DMS 273 (cell line): ENCODE data around the gene PROSER2.
"Not testable (repeated sequence)": the region's sequence is repeated elsewhere in the genome, so short reads cannot be mapped to it uniquely, and the experiment has no call there.

Experiments used
- DNase-seq: peaks from one replicate; lab custom pipeline; 2025; ENCODE audit not compliant: unreplicated experiment; lab: John Stamatoyannopoulos, UW

The PROSER2 gene

GRCh38 chr10:11884706-11885423 lies 61.7 kb downstream of the PROSER2 start:
- DNase-seq = no peak

GRCh38 chr10:11885437-11886137 lies 62.4 kb downstream of the PROSER2 start:
- DNase-seq = no peak

DNA sequence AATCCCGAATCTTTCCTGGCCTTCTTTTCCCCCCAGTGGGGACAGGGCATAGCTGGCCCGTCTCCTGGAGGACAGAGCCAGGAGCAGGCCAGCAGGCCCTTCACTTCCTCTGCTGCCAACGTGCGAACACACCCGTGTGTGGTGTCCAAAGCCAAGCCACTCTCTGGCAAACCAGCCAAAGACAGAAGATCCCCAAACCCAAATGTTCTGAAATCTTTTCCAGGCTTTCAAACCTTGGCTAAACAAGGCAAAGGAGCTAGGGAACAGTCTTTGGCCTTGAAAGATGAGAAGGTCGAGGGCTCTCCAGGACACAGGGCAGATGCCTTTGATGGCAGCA lies 63.0 kb downstream of the PROSER2 start:
- DNase-seq = no peak

DNA sequence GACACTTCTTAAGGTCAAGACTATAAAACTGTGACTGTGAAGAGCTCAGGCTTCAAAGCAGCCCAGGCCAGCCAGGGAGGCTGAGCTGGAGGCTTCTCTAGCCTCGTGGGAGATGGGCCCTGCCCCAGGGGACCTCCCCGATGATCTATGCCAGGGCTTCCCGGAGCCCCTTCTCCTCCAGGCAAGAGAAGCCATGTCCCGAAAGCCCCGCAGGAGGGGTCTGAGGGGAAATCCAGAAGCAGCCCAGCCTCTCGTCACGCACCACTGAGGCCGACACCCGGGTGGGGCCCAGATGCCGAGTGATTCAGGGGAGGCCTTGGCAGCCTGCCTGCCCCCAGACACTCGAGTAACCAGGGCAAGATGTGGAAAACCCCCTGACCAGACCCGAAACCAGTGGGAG lies 63.7 kb downstream of the PROSER2 start:
- DNase-seq = no peak

DNA sequence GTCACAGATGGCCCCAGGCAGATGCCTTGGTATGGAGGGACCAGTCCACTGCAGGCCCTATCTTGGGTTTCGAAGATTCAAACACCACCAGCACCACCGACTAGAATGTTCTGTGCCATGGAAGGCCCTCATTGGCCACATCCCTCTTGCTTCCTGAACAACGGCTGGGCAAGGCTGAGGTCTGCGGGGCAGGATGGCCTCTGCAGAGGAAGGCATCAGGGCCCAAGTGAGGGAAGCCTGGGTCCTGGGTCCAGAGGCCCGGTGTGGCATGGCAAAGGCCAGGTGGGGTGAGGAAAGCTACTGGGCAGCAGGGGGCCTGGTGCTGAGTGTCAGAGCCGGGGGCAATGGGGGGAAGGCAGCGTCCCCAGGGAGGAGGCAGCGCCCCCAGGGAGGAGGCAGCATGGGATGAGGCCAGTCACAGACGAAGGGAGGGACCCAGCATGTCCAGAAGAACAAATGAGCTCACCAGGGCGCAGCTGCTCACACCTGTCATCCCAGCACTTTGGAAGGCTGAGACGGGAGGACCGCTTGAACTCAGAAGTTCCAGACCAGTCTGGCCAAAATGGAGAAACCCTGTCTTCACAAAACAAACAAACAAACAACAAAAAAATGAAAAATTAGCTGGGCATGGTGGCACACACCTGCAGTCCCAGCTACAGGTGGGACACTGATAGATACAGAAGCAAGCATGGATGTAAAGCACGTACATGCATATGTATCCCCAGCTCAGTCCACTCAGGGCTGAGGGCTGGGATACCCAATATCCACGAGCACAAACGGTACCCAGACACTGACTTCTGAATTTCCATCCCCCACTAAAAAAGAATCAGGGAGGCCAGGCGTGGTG lies 64.4 kb downstream of the PROSER2 start:
- DNase-seq = no peak

DNA sequence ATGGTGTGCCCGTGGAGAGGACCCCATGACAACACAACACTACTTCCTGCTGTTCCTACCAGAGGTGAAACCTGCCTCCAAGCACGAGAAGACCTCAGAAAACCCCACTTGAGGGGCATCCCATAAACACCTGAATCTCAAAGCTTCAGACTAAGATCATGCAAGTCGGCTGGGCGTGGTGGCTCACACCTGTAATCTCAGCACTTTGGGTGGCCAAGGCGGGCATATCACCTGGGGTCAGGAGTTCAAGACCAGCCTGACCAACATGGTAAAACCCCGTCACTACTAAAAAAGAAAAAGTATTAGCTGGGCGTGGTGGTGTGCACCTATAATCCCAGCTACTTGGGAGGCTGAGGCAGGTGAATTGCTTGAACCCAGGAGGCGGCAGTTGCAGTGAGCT lies 66.1 kb downstream of the PROSER2 start:
- DNase-seq = not testable (repeated sequence)

- no peak for DNase-seq
These were observed 68.8 kb downstream of the PROSER2 start for GRCh38 chr10:11891776-11892486.

DNA sequence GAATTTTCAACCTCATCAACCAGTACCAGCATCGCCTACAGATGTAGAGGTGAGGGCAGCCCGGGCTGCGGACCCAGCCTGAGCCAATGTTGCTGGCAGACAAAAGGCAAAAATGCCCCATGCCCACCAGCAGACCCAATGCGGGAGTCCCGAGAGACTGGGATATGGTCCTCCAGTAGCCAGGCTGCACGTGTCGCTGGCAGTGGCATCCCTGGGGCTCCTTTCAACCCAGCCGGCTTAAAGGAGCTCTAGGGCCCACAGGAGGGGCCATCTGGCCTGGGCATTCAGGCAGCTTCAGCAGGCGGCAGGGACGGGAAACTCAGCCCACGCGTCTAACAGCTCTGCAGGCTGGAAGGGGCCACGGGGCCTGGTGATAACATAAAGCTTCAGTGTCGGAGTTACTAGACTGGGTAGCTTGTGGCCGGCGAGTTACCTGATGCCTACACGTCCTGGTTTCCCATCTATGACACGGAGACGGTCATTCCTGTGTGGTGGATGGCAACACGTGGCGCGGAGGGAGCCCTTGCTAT lies 70.7 kb downstream of the PROSER2 start:
- peak; percentile 8 for DNase-seq

GRCh38 chr10:11894381-11895107 lies 71.4 kb downstream of the PROSER2 start:
- DNase-seq = no peak

- DNase-seq = no peak
These were observed 71.9 kb downstream of the PROSER2 start for GRCh38 chr10:11895108-11895466.

GRCh38 chr10:11895598-11895997 lies 72.4 kb downstream of the PROSER2 start:
- no peak for DNase-seq

DNA sequence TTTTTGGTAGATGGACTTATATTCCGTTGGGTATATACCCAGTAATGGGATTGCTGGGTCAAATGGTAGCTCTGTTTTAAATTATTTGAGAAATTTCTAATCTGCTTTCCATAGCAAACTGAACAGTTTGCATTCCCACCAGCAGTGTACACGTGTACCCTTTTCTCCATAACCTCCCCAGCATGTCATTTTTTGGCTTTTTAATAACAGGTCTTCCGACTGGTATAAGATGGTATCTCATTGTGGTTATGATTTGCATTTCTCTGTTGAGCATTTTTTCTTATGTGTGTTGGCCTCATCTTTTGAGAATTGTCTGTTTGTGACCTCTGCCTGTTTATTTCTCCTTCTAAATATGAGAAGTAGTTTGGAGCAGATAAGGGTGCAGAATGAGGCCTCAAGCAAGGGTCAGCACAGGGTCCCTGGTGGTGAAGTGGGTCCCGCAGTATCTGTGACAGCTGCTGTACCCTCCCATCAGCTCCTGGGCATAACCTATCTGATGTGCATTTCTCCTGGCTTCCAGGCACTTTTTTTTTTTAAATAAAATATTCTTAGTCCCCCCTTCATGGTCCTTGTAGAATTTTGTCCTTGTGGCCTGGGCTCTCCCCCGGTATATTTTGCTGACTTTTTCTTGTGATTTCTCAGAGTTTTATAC lies 73.5 kb downstream of the PROSER2 start:
- DNase-seq = no peak

DNA sequence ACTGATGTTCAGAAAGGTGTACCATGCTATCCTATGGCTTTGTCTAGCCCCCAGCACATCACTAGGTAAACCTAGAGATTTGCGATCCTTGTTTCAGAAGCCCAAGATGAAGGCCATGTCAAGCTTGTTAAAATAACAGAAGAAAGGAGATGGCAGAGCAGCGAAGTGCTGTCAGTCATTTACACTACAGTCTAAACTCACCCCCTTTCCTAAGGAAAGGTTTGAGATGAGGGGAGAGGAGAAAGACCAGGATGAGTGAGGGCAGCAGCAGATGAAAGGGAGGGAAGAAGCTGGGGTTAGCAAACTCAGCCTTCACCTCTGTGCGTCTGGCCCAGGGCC lies 74.8 kb downstream of the PROSER2 start:
- DNase-seq = no peak

- peak; percentile 27 for DNase-seq
These were observed 75.4 kb downstream of the PROSER2 start for GRCh38 chr10:11898372-11899066.

DNA sequence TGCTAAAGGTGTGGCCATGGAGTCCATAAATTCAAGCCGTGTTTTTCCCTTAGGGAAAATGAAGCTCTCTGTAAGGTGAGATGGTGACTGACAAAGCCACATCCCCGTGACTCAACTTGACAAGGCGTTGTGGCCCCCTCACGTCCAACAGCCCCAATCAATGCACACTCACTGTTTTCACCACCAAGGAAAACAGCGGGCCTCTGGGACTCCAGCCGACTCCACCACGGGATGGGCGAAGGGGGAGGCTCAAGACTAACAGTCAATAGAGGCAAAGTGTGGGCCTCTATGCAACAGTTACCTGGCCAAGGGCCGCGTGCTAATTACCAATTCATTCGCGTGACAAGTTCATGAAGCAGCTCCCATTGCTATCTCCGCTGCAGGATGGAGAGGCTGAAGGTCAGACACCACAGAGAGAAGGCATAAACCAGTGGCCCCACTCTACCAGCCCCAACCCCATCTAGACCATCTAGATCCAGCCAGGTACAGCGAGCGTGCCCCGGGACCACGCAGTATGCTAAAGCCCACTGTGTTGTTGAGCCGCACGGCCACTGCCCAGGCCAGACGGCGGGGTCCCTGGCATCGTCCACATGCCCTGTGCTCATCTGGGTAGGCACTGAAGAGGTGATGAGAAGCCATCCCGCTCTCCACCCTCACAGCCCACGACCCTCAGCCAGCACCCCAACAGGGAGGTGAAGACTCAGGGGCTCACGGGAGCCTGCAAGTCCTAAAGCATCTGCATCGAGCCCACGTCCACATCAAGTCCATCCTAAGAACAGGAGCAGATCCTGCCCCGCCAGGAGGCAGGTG lies 76.1 kb downstream of the PROSER2 start:
- DNase-seq = no peak

GRCh38 chr10:11901036-11901301 lies 77.8 kb downstream of the PROSER2 start:
- no peak for DNase-seq

DNA sequence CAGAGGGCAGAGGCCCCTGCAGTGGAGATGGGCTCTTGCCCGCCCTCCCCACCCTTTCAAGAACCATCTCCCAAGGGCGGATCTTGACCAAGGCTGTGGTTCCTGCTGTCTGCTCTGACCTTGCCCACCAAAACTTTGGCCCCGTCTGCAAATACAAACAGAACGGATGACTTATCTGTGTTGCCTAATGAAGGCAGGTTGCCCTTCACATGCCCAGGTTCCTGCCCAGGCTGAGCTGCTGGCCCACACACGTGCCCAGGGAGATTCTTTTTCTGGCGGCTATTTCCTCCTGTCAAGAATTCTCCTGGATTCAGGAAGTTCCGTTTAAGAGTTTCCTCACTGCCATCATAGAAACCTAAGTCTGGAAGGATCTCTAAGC lies 78.3 kb downstream of the PROSER2 start:
- DNase-seq = no peak

GRCh38 chr10:11901833-11902475 lies 78.8 kb downstream of the PROSER2 start:
- DNase-seq = no peak
